ENCODE measurements around the gene PRF1.
"Not testable (repeated sequence)": the region's sequence is repeated elsewhere in the genome, so short reads cannot be mapped to it uniquely, and the experiment has no call there.

PRF1 gene

GRCh38 chr10:70602665-70603448 lies at the start of gene PRF1:
Gene PRF1 (minus strand): TSS chr10:70602741. CDS start chr10:70600902, 1,839 bp downstream.
- peak; percentile 83 for DNase-seq

GRCh38 chr10:70651661-70652060 lies 49.1 kb upstream of the PRF1 start:
- no peak for DNase-seq

GRCh38 chr10:70650718-70651117 lies 48.2 kb upstream of the PRF1 start:
- DNase-seq: no peak

- no peak for DNase-seq
Observed at GRCh38 chr10:70650104-70650503, 47.6 kb upstream of the PRF1 start.

GRCh38 chr10:70649526-70649925 lies 47.0 kb upstream of the PRF1 start:
- DNase-seq: no peak

- no peak for DNase-seq
Observed at GRCh38 chr10:70648427-70648826, 45.9 kb upstream of the PRF1 start.

- no peak for DNase-seq
Observed at GRCh38 chr10:70647086-70647485, 44.5 kb upstream of the PRF1 start.

- DNase-seq: not testable (repeated sequence)
Observed at GRCh38 chr10:70644959-70645358, 42.4 kb upstream of the PRF1 start.

- DNase-seq: not testable (repeated sequence)
Observed at GRCh38 chr10:70643272-70643671, 40.7 kb upstream of the PRF1 start.

- DNase-seq: not testable (repeated sequence)
Observed at GRCh38 chr10:70639640-70640383, 37.3 kb upstream of the PRF1 start.

- not testable (repeated sequence) for DNase-seq
Observed at GRCh38 chr10:70634515-70634914, 32.0 kb upstream of the PRF1 start.

- DNase-seq: no peak
Observed at GRCh38 chr10:70634011-70634410, 31.5 kb upstream of the PRF1 start.

GRCh38 chr10:70631735-70632134 lies 29.2 kb upstream of the PRF1 start:
- DNase-seq: not testable (repeated sequence)

GRCh38 chr10:70629338-70629737 lies 26.8 kb upstream of the PRF1 start:
- DNase-seq: no peak

GRCh38 chr10:70626056-70626455 lies 23.5 kb upstream of the PRF1 start:
- no peak for DNase-seq

- DNase-seq: no peak
Observed at GRCh38 chr10:70622981-70623844, 20.7 kb upstream of the PRF1 start.

GRCh38 chr10:70622541-70622940 lies 20.0 kb upstream of the PRF1 start:
- DNase-seq: no peak

GRCh38 chr10:70621503-70622078 lies 19.1 kb upstream of the PRF1 start:
- no peak for DNase-seq

GRCh38 chr10:70620020-70620289 lies 17.4 kb upstream of the PRF1 start:
- DNase-seq: no peak

- DNase-seq: no peak
Observed at GRCh38 chr10:70619271-70620019, 16.9 kb upstream of the PRF1 start.

GRCh38 chr10:70618663-70619062 lies 16.1 kb upstream of the PRF1 start:
- no peak for DNase-seq
